SK-N-SH (cell line): ENCODE data around the gene MAPKAP1. TPM values are rescaled to one million over a fixed set of nuclear protein-coding genes. Genes with fewer than 3 reads are reported as not detected.

Experiments used
- CTCF ChIA-PET: fragments of 300-600, 350-600 bp; formaldehyde crosslinking; extraction: SDS; loops from one replicate; lab custom pipeline; 2021; lab: Yijun Ruan, JAX
- POLR2A ChIA-PET: fragments of 350-600 bp; sonication (Branson Sonifier 250); formaldehyde crosslinking; extraction: SDS; loops from one replicate; lab custom pipeline; 2020; ENCODE audit warnings: antibody characterized with exemption, inconsistent platforms; lab: Yijun Ruan, JAX
- DNase-seq: peaks from one replicate; pipeline ENCODE4 v3.0.0; 2012
- H2AFZ ChIP-seq: fragments of 200-600 bp; sonication (generic); 2 replicates; pipeline ENCODE4 v1.8.1; 2016; ENCODE audit warnings: antibody characterized with exemption, mild to moderate bottlenecking, low read depth
- H3F3A ChIP-seq: fragments of 200-600 bp; sonication (generic); replicated peaks from 2 replicates; pipeline ENCODE3; 2016; ENCODE audit warnings: antibody characterized with exemption, mild to moderate bottlenecking; ENCODE audit not compliant: insufficient read depth
- H3K27ac ChIP-seq, 2 experiments: fragments of 200-500 bp in 1 of 2; fragments of 200-600 bp in 1 of 2; sonication (Bioruptor generic) in 1 of 2; sonication (generic), shearing (Covaris generic) in 1 of 2; 2 replicates each; pipeline versions ENCODE4 v1.5.1 to v1.6.1; 2014 to 2016; ENCODE audit warnings: low read depth in 2 of 2, inconsistent platforms in 1 of 2, low read length in 1 of 2, mild to moderate bottlenecking in 1 of 2, mixed read lengths in 1 of 2
- H3K27me3 ChIP-seq: fragments of 200-600 bp; sonication (generic), shearing (Covaris generic); 2 replicates; pipeline ENCODE4 v1.6.1; 2016; ENCODE audit warnings: mixed run types; ENCODE audit not compliant: insufficient read depth
- H3K36me3 ChIP-seq, 2 experiments: fragments of 200-500 bp in 1 of 2; fragments of 200-600 bp in 1 of 2; sonication (Bioruptor generic) in 1 of 2; sonication (generic) in 1 of 2; replicated peaks in 1 of 2; 2 replicates each; pipeline versions ENCODE3 to v1.5.1; 2014 to 2016; ENCODE audit warnings: low read length in 1 of 2, mild to moderate bottlenecking in 1 of 2; ENCODE audit not compliant: insufficient read depth in 2 of 2, control insufficient read depth in 1 of 2
- H3K4me1 ChIP-seq, 2 experiments: fragments of 200-500 bp in 1 of 2; fragments of 200-600 bp in 1 of 2; sonication (Bioruptor generic) in 1 of 2; sonication (generic), shearing (Covaris generic) in 1 of 2; 2 replicates each; pipeline versions ENCODE4 v1.5.1 to v1.6.1; 2014 to 2016; ENCODE audit warnings: low read depth in 1 of 2, low read length in 1 of 2, mixed run types in 1 of 2; ENCODE audit not compliant: insufficient read depth in 2 of 2, control insufficient read depth in 1 of 2
- H3K4me2 ChIP-seq: fragments of 200-600 bp; sonication (generic), shearing (Covaris generic); 2 replicates; pipeline ENCODE4 v1.6.1; 2017; ENCODE audit warnings: mixed run types
- H3K4me3 ChIP-seq, 2 experiments: fragments of 200-500 bp in 1 of 2; fragments of 200-600 bp in 1 of 2; sonication (Bioruptor generic) in 1 of 2; sonication (generic), shearing (Covaris generic) in 1 of 2; 2 replicates each; pipeline versions ENCODE4 v1.5.1 to v1.8.1; 2014 to 2016; ENCODE audit warnings: low read depth in 2 of 2, inconsistent platforms in 1 of 2, low read length in 1 of 2, mild to moderate bottlenecking in 1 of 2, mixed read lengths in 1 of 2, moderate library complexity in 1 of 2
- H3K79me2 ChIP-seq: fragments of 200-600 bp; sonication (generic); 2 replicates; pipeline ENCODE4 v1.8.1; 2017; ENCODE audit warnings: mild to moderate bottlenecking; ENCODE audit not compliant: insufficient read depth
- H3K9ac ChIP-seq: fragments of 200-600 bp; sonication (generic); 2 replicates; pipeline ENCODE4 v1.6.1; 2017; ENCODE audit warnings: mixed run types
- H3K9me2 ChIP-seq: fragments of 200-600 bp; sonication (generic); 2 replicates; pipeline ENCODE4 v1.6.1; 2017; ENCODE audit warnings: mixed run types
- H3K9me3 ChIP-seq: fragments of 200-600 bp; sonication (generic); 2 replicates; pipeline ENCODE4 v1.6.1; 2017; ENCODE audit warnings: mixed run types, mild to moderate bottlenecking, moderate library complexity
- H4K20me1 ChIP-seq: fragments of 200-600 bp; sonication (generic); 2 replicates; pipeline ENCODE4 v1.6.1; 2017; ENCODE audit warnings: mild to moderate bottlenecking, mixed run types; ENCODE audit not compliant: insufficient read depth
- ELF1 ChIP-seq: IDR thresholded peaks from 2 replicates; pipeline ENCODE4 v1.4.0; 2012
- EP300 ChIP-seq, 2 experiments: IDR thresholded peaks; 2 replicates each; pipeline versions ENCODE4 v1.4.0 to v1.6.1; 2012; ENCODE audit warnings: borderline replicate concordance in 1 of 2, low read depth in 1 of 2, low read length in 1 of 2
- EZH2phosphoT487 ChIP-seq: fragments of 200-600 bp; sonication (generic); IDR thresholded peaks from 2 replicates; pipeline ENCODE4 v1.6.1; 2017; ENCODE audit warnings: low read depth, mixed run types, mild to moderate bottlenecking, antibody characterized with exemption, moderate library complexity, borderline replicate concordance
- GATA2 ChIP-seq: sonication (generic); formaldehyde crosslinking; IDR thresholded peaks from 2 replicates; pipeline ENCODE4 v1.5.0; 2020; ENCODE audit warnings: mild to moderate bottlenecking, missing genetic modification reagents
- JUND ChIP-seq: IDR thresholded peaks from 2 replicates; pipeline ENCODE4 v1.4.0; 2012
- MXI1 ChIP-seq: IDR thresholded peaks from 2 replicates; pipeline ENCODE4 v1.6.1; 2012; ENCODE audit warnings: mild to moderate bottlenecking, low read depth, low read length, improper control_type of control experiment
- NFIC ChIP-seq: IDR thresholded peaks from 2 replicates; pipeline ENCODE4 v1.4.0; 2012; ENCODE audit warnings: borderline replicate concordance
- POLR2AphosphoS5 ChIP-seq: IDR thresholded peaks from 2 replicates; pipeline ENCODE4 v1.6.1; 2012; ENCODE audit warnings: low read depth, low read length
- RCOR1 ChIP-seq: fragments of 150-350 bp; IDR thresholded peaks from 2 replicates; pipeline ENCODE4 v1.6.1; 2017; ENCODE audit warnings: antibody characterized with exemption, low read length
- REST ChIP-seq: IDR thresholded peaks from 2 replicates; pipeline ENCODE4 v1.6.1; 2012; ENCODE audit warnings: mild to moderate bottlenecking, low read depth, low read length, moderate library complexity
- RXRA ChIP-seq: IDR thresholded peaks from 2 replicates; pipeline ENCODE4 v1.4.0; 2012; ENCODE audit warnings: low read depth, mild to moderate bottlenecking, borderline replicate concordance
- SIN3A ChIP-seq: IDR thresholded peaks from 2 replicates; pipeline ENCODE4 v1.6.1; 2012; ENCODE audit warnings: low read depth, mild to moderate bottlenecking, low read length, moderate library complexity, borderline replicate concordance
- TAF1 ChIP-seq: IDR thresholded peaks from 2 replicates; pipeline ENCODE4 v1.6.1; 2012; ENCODE audit warnings: low read depth, mild to moderate bottlenecking, low read length, moderate library complexity, borderline replicate concordance
- TCF12 ChIP-seq: IDR thresholded peaks from 2 replicates; pipeline ENCODE4 v1.4.0; 2012
- TEAD4 ChIP-seq: IDR thresholded peaks from 2 replicates; pipeline ENCODE4 v1.4.0; 2012; ENCODE audit warnings: mild to moderate bottlenecking, borderline replicate concordance; ENCODE audit not compliant: insufficient read depth
- WGBS: methylation state at CpG from one replicate; pipeline ENCODE4 v1.1.6; 2017; ENCODE audit warnings: low lambda C conversion rate; 5-methylcytosine and 5-hydroxymethylcytosine counted together
- polyA plus RNA-seq, 3 experiments: library from polyadenylated mRNA; depleted of rRNA; stranded (reverse); fragments of >200 nt; gene quantifications; 2 replicates each; pipeline ENCODE4 v1.2.3, GENCODE V29; 2012
- TF ChIP-seq, protein P1 (sequence below): IDR thresholded peaks from 2 replicates; pipeline ENCODE4 v1.4.0; 2012; ENCODE audit warnings: low read depth, borderline replicate concordance
- TF ChIP-seq, protein P2 (sequence below): IDR thresholded peaks from 2 replicates; pipeline ENCODE4 v1.4.0; 2012; ENCODE audit warnings: low read depth
- TF ChIP-seq, protein P3 (sequence below): fragments of 150-350 bp; IDR thresholded peaks from 2 replicates; pipeline ENCODE4 v1.6.1; 2017; ENCODE audit warnings: antibody characterized with exemption, low read length, low read depth, borderline replicate concordance
- TF ChIP-seq, protein P4 (sequence below): IDR thresholded peaks from 2 replicates; pipeline ENCODE4; 2012

MAPKAP1 gene
- polyA plus RNA-seq, 1 of the 3 experiments (the other 2 are of a cell fraction), result 117 TPM

DNA sequence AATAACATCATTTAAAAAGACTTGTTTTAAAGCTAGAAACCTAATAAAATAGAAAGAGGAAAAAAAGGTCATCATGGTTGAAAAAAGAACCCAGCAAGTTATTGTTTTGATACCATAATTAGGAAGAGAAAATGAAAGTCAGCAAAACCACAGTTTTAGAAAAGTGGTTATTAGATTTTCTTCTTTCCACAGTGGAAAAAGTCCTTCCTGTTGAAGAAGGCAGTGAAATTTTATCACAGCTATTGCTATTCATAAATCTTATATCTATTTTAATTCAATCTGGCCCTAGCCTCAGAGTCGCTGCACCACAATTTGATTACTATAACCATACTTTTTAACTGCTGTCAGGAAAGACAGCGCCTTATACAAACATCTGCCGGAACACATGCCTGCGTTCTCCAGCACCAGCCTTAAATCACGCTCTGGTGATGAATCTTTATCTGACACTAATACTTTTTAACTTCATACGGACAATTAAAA, 60.3 kb downstream of the MAPKAP1 start:
- WGBS, result 8% methylated on average over 6 of the region's 6 CpGs
- peak overlapping the region; percentile 27; the same call in 1 of the 2 replicates for H3K9ac ChIP-seq
- no peaks in the 10 kb centered on the region for H3K36me3 ChIP-seq
- H3K27ac ChIP-seq, result peak overlapping the region; percentile 48 to 98; a peak in 3 of 4 replicates
- 0 out of 2 replicates have a peak overlapping the region, but pooled peaks have one; percentile 14 for H2AFZ ChIP-seq
- H3K4me3 ChIP-seq, result peak overlapping the region in 1 of 2 experiments; percentile 41; a peak in 2 of 4 replicates
- TF ChIP-seq, protein P1, sequence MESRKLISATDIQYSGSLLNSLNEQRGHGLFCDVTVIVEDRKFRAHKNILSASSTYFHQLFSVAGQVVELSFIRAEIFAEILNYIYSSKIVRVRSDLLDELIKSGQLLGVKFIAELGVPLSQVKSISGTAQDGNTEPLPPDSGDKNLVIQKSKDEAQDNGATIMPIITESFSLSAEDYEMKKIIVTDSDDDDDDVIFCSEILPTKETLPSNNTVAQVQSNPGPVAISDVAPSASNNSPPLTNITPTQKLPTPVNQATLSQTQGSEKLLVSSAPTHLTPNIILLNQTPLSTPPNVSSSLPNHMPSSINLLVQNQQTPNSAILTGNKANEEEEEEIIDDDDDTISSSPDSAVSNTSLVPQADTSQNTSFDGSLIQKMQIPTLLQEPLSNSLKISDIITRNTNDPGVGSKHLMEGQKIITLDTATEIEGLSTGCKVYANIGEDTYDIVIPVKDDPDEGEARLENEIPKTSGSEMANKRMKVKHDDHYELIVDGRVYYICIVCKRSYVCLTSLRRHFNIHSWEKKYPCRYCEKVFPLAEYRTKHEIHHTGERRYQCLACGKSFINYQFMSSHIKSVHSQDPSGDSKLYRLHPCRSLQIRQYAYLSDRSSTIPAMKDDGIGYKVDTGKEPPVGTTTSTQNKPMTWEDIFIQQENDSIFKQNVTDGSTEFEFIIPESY, result 0 out of 2 replicates have a peak, but pooled peaks have one; percentile 33
- TF ChIP-seq TAF1, result no peak
- TF ChIP-seq TEAD4, result peak; percentile 72; the same call in 1 of the 2 replicates
- TF ChIP-seq, protein P2, sequence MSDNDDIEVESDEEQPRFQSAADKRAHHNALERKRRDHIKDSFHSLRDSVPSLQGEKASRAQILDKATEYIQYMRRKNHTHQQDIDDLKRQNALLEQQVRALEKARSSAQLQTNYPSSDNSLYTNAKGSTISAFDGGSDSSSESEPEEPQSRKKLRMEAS, result 0 out of 2 replicates have a peak, but pooled peaks have one; percentile 38
- peak; percentile 51 for TF ChIP-seq JUND
- no peak for TF ChIP-seq EZH2phosphoT487
- TF ChIP-seq SIN3A, result peak; percentile 93; the same call in 1 of the 2 replicates
- peak; percentile 90 for TF ChIP-seq RCOR1
- TF ChIP-seq, protein P3, sequence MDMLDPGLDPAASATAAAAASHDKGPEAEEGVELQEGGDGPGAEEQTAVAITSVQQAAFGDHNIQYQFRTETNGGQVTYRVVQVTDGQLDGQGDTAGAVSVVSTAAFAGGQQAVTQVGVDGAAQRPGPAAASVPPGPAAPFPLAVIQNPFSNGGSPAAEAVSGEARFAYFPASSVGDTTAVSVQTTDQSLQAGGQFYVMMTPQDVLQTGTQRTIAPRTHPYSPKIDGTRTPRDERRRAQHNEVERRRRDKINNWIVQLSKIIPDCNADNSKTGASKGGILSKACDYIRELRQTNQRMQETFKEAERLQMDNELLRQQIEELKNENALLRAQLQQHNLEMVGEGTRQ, result no peak
- TF ChIP-seq MXI1, result peak; percentile 90
- TF ChIP-seq REST, result peak; percentile 64; the same call in 1 of the 2 replicates
- peak; percentile 75 for TF ChIP-seq POLR2AphosphoS5
- peak; percentile 87 for TF ChIP-seq TCF12
- TF ChIP-seq ELF1, result no peak
- peak; percentile 49 to 93; a peak in 3 of 4 replicates for TF ChIP-seq EP300 (IDR thresholded peaks at IDR 0.05; ENCODE audit: borderline replicate concordance in 1 of 2, low read depth in 1 of 2, low read length in 1 of 2)
- peak; percentile 21; the same call in 1 of the 2 replicates for TF ChIP-seq NFIC
- peak; percentile 41; the same call in 1 of the 2 replicates for TF ChIP-seq GATA2 (CRISPR knock-in tag)
- TF ChIP-seq, protein P4, sequence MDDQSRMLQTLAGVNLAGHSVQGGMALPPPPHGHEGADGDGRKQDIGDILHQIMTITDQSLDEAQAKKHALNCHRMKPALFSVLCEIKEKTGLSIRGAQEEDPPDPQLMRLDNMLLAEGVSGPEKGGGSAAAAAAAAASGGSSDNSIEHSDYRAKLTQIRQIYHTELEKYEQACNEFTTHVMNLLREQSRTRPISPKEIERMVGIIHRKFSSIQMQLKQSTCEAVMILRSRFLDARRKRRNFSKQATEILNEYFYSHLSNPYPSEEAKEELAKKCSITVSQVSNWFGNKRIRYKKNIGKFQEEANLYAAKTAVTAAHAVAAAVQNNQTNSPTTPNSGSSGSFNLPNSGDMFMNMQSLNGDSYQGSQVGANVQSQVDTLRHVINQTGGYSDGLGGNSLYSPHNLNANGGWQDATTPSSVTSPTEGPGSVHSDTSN, result peak; percentile 94
- peak; percentile 31; the same call in 1 of the 2 replicates for TF ChIP-seq RXRA
- TF ChIP-seq, all 33 proteins: peak for 15
- Histone ChIP-seq H3K9me2 (no peaks in the 10 kb centered on the region), H3K4me1 (peaks cover 18 to 30% of the 10 kb centered on the region in 2 experiments), H3K27me3 (no peaks in the 10 kb centered on the region), H3K79me2 (peaks cover 85% of the 10 kb centered on the region), H3K9me3 (no peaks in the 10 kb centered on the region), H4K20me1 (no peaks in the 10 kb centered on the region), H3K4me2 (peak overlapping the region; percentile 70), H3F3A (peaks cover 54% of the 10 kb centered on the region)
- DNase-seq, result peak; percentile 45
- POLR2A ChIA-PET, result no interaction called here
- CTCF ChIA-PET, result interaction anchor here (0.9 to 1.4 kb wide), 3 partner anchors 8 to 88 kb away, joined by 3 to 5 read pairs (median 3); no protein-coding TSS in a partner anchor
